IPS DF 6.9 (cell line): ENCODE measurements around the gene CNTFR.

Experiments used
- DNase-seq: peaks from one replicate; pipeline ENCODE4 v3.0.0-alpha.2; 2013; ENCODE audit warnings: low read depth, low spot score
- H3K27ac ChIP-seq: one replicate; pipeline ENCODE4 v1.5.1; 2013; ENCODE audit warnings: low read length, control low read depth
- H3K27me3 ChIP-seq: 2 replicates; pipeline ENCODE4 v1.6.1; 2013; ENCODE audit warnings: mild to moderate bottlenecking, low read length; ENCODE audit not compliant: control insufficient read depth, insufficient read depth
- H3K36me3 ChIP-seq: 2 replicates; pipeline ENCODE4 v1.6.1; 2013; ENCODE audit warnings: low read length; ENCODE audit not compliant: control insufficient read depth, insufficient read depth
- H3K4me1 ChIP-seq: 2 replicates; pipeline ENCODE4 v1.6.1; 2013; ENCODE audit warnings: low read length; ENCODE audit not compliant: control insufficient read depth, insufficient read depth
- H3K4me3 ChIP-seq: 2 replicates; pipeline ENCODE4 v1.5.1; 2013; ENCODE audit warnings: mild to moderate bottlenecking, low read length
- H3K9me3 ChIP-seq: 2 replicates; pipeline ENCODE4 v1.6.1; 2013; ENCODE audit warnings: low read length, inconsistent platforms; ENCODE audit not compliant: control insufficient read depth, insufficient read depth
- WGBS: extraction: QIAGEN DNeasy Blood & Tissue Kit; methylation state at CpG from one replicate; pipeline ENCODE4 v1.1.7; 2013; ENCODE audit warnings: mixed read lengths, missing lambda C conversion rate; ENCODE audit not compliant: insufficient read length, insufficient coverage; 5-methylcytosine and 5-hydroxymethylcytosine counted together

CNTFR gene

GRCh38 chr9:34554211-34555001 lies 35.1 kb downstream of the CNTFR start:
- H3K4me1 ChIP-seq = peaks cover 11% of the 10 kb centered on the region
- H3K9me3 ChIP-seq = no peaks in the 10 kb centered on the region
- H3K27ac ChIP-seq = no peak overlapping the region
- H3K27me3 ChIP-seq = no peaks in the 10 kb centered on the region
- H3K4me3 ChIP-seq = no peak overlapping the region
- WGBS = no CpG with 5 or more reads among the region's 16 CpGs
- DNase-seq = no peak
- H3K36me3 ChIP-seq = no peaks in the 10 kb centered on the region

GRCh38 chr9:34553511-34554021 lies 36.0 kb downstream of the CNTFR start:
- Histone ChIP-seq H3K27ac (no peak overlapping the region), H3K36me3 (no peaks in the 10 kb centered on the region), H3K4me3 (no peak overlapping the region), H3K9me3 (no peaks in the 10 kb centered on the region), H3K4me1 (peaks cover 7% of the 10 kb centered on the region), H3K27me3 (no peaks in the 10 kb centered on the region)
- no peak for DNase-seq
- WGBS = no CpG with 5 or more reads among the region's 18 CpGs

- peaks cover 7% of the 10 kb centered on the region for H3K4me1 ChIP-seq
Observed at GRCh38 chr9:34552986-34553385, 36.5 kb downstream of the CNTFR start.

GRCh38 chr9:34552606-34552981 lies 36.9 kb downstream of the CNTFR start:
- no CpG with 5 or more reads among the region's 13 CpGs for WGBS
- no peaks in the 10 kb centered on the region for H3K9me3 ChIP-seq
- H3K27me3 ChIP-seq = no peaks in the 10 kb centered on the region
- H3K4me3 ChIP-seq = no peak overlapping the region
- no peaks in the 10 kb centered on the region for H3K36me3 ChIP-seq
- H3K27ac ChIP-seq = no peak overlapping the region
- no peak for DNase-seq
- H3K4me1 ChIP-seq = peaks cover 7% of the 10 kb centered on the region

More at GRCh38 chr9:34552986-34553385, 36.5 kb downstream of the CNTFR start:
- Histone ChIP-seq H3K27ac (no peak overlapping the region), H3K9me3 (no peaks in the 10 kb centered on the region), H3K4me3 (no peak overlapping the region), H3K27me3 (no peaks in the 10 kb centered on the region), H3K36me3 (no peaks in the 10 kb centered on the region)
- DNase-seq = no peak
- WGBS = no CpG with 5 or more reads among the region's 2 CpGs

- no peaks in the 10 kb centered on the region for H3K36me3 ChIP-seq
- no peak overlapping the region for H3K27ac ChIP-seq
- no peak for DNase-seq
- peaks cover 7% of the 10 kb centered on the region for H3K4me1 ChIP-seq
- no peaks in the 10 kb centered on the region for H3K27me3 ChIP-seq
- H3K4me3 ChIP-seq = no peak overlapping the region
- WGBS = no CpG with 5 or more reads among the region's 20 CpGs
- H3K9me3 ChIP-seq = no peaks in the 10 kb centered on the region
Observed at GRCh38 chr9:34551751-34552605, 37.5 kb downstream of the CNTFR start.

- H3K4me1 ChIP-seq = peaks cover 7% of the 10 kb centered on the region
- no peak overlapping the region for H3K4me3 ChIP-seq
- no CpG with 5 or more reads among the region's 5 CpGs for WGBS
- H3K36me3 ChIP-seq = no peaks in the 10 kb centered on the region
- no peaks in the 10 kb centered on the region for H3K27me3 ChIP-seq
- DNase-seq = no peak
- H3K9me3 ChIP-seq = no peaks in the 10 kb centered on the region
- no peak overlapping the region for H3K27ac ChIP-seq
Observed at GRCh38 chr9:34550681-34551270, 38.7 kb downstream of the CNTFR start.

GRCh38 chr9:34550016-34550680 lies 39.4 kb downstream of the CNTFR start:
- DNase-seq = no peak
- no peak overlapping the region for H3K4me3 ChIP-seq
- no peak overlapping the region for H3K27ac ChIP-seq
- no peaks in the 10 kb centered on the region for H3K9me3 ChIP-seq
- no peaks in the 10 kb centered on the region for H3K27me3 ChIP-seq
- no peaks in the 10 kb centered on the region for H3K36me3 ChIP-seq
- H3K4me1 ChIP-seq = peaks cover 4% of the 10 kb centered on the region
- WGBS = no CpG with 5 or more reads among the region's 12 CpGs

GRCh38 chr9:34549407-34549732 lies 40.2 kb downstream of the CNTFR start:
- H3K27me3 ChIP-seq = no peaks in the 10 kb centered on the region
- WGBS = no CpG with 5 or more reads among the region's 5 CpGs
- H3K4me1 ChIP-seq = no peaks in the 10 kb centered on the region; the same call in 1 of the 2 replicates
- DNase-seq = no peak
- H3K36me3 ChIP-seq = no peaks in the 10 kb centered on the region
- H3K9me3 ChIP-seq = no peaks in the 10 kb centered on the region
- H3K4me3 ChIP-seq = no peak overlapping the region
- H3K27ac ChIP-seq = no peak overlapping the region

- Histone ChIP-seq H3K36me3 (no peaks in the 10 kb centered on the region), H3K4me1 (no peaks in the 10 kb centered on the region), H3K9me3 (no peaks in the 10 kb centered on the region), H3K4me3 (no peak overlapping the region), H3K27ac (no peak overlapping the region), H3K27me3 (no peaks in the 10 kb centered on the region)
- peak; percentile 35 for DNase-seq
- no CpG with 5 or more reads among the region's 13 CpGs for WGBS
Observed at GRCh38 chr9:34547960-34548611, 41.4 kb downstream of the CNTFR start.
